Mesothelial cell of epicardium (in vitro differentiated cells): ENCODE measurements around the gene RERE. TPM values are rescaled to one million over a fixed set of nuclear protein-coding genes. Genes with fewer than 3 reads are reported as not detected.

Experiments
- DNase-seq, 2 experiments: peaks; one replicate each; pipeline ENCODE4 v3.0.0; 2021; ENCODE audit warnings: low spot score in 2 of 2; ENCODE audit not compliant: unreplicated experiment in 2 of 2
- H3K27ac Mint-ChIP-seq: 2 replicates; pipeline ENCODE4 v1.8.0; 2021; ENCODE audit warnings: mixed read lengths
- H3K27me3 Mint-ChIP-seq: 2 replicates; pipeline ENCODE4 v1.8.0; 2021; ENCODE audit warnings: low read depth, mixed read lengths
- H3K36me3 Mint-ChIP-seq: 2 replicates; pipeline ENCODE4 v1.8.0; 2021; ENCODE audit warnings: mixed read lengths
- H3K4me1 Mint-ChIP-seq: 2 replicates; pipeline ENCODE4 v1.8.0; 2021; ENCODE audit warnings: mixed read lengths
- H3K4me3 Mint-ChIP-seq: 2 replicates; pipeline ENCODE4 v1.8.0; 2021; ENCODE audit warnings: mild to moderate bottlenecking, moderate library complexity, mixed read lengths
- H3K9me3 Mint-ChIP-seq: 2 replicates; pipeline ENCODE4 v1.8.0; 2021; ENCODE audit warnings: mixed read lengths
- total RNA-seq: library from RNA; stranded (reverse); gene quantifications from 3 replicates; pipeline ENCODE4 v1.2.1, GENCODE V29; 2021
- TF ChIP-seq, protein P1 (sequence below): fragments of 200-600 bp; sonication (generic); IDR thresholded peaks from one replicate; pipeline ENCODE4 v1.5.0; 2021; ENCODE audit warnings: antibody characterized with exemption; ENCODE audit not compliant: unreplicated experiment

Gene RERE
- total RNA-seq, 1 donor from 2014 or later, result 187 TPM

DNA sequence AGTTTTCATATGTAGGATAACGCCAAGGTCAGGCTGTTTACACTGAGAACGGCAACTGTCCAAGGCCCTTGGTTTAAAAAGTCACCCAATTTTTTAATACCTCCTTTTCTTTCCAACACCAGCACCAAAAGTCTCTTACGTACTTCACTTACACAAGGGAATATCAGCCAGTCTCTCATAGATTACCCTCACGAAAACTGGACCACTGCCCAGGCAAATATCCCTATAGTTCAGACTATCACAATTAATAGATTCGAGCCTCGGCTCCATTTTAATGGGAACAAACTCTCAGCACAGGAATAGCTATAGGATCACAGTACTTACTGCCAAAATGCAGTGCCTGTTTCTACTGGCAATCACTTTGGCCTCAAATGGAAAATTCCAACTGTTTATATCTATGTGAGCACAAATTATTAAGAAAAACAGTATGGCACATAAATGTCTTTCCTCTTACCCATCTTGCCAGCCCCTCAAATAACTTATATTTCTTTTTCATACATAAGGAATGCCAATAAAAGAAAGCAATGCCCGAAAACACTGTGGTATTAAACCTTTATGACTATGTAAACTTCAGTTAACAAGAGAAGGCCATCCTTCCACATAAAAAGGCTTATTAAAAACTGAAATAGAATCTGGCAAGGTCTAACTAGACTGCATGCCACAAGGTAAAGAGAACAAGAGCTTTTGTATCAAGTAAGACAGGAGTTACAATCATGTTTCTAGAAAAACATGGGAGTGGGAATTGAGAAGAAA lies 401.7 kb downstream of the RERE start:
- H3K36me3 Mint-ChIP-seq, result peaks cover 18% of the 10 kb centered on the region
- H3K9me3 Mint-ChIP-seq, result no peaks in the 10 kb centered on the region
- H3K4me3 Mint-ChIP-seq, result no peak overlapping the region
- no peak for DNase-seq
- peak overlapping the region; percentile 87 for H3K27ac Mint-ChIP-seq
- peaks cover 39% of the 10 kb centered on the region for H3K4me1 Mint-ChIP-seq
- H3K27me3 Mint-ChIP-seq, result no peaks in the 10 kb centered on the region
- TF ChIP-seq, protein P1, sequence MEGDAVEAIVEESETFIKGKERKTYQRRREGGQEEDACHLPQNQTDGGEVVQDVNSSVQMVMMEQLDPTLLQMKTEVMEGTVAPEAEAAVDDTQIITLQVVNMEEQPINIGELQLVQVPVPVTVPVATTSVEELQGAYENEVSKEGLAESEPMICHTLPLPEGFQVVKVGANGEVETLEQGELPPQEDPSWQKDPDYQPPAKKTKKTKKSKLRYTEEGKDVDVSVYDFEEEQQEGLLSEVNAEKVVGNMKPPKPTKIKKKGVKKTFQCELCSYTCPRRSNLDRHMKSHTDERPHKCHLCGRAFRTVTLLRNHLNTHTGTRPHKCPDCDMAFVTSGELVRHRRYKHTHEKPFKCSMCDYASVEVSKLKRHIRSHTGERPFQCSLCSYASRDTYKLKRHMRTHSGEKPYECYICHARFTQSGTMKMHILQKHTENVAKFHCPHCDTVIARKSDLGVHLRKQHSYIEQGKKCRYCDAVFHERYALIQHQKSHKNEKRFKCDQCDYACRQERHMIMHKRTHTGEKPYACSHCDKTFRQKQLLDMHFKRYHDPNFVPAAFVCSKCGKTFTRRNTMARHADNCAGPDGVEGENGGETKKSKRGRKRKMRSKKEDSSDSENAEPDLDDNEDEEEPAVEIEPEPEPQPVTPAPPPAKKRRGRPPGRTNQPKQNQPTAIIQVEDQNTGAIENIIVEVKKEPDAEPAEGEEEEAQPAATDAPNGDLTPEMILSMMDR, result no peak

DNA sequence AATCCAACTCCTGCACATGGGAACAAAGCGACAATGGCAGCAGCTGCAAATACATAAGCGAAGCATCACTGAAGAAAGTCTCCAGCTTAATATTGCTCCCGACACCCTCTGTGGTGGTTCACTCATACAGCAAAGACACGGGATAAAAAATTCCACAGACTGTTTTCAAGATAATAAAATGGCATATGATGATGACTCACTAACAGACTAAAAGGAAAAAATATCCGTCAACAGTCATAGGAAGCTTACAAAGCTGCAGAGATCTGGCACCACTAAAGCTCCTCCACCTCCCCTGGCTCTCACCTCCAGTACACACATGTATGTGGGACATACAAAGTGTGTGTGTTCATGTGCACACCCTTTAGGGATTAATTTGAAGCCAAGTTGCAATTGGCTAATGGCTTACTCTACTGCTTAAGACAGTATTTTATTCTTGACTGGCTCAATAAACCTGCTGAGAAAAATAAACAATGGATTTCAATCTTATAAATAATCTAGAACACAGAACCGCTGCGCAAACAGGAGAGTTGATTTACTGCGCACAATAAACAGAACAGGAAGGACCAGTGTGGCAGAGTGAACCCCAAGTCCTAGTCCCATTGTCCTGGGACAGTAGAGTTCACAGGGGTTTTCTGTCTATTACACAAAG lies 405.1 kb downstream of the RERE start:
- Mint-ChIP-seq H3K4me3 (no peak overlapping the region), H3K27ac (peak overlapping the region; percentile 89), H3K27me3 (no peaks in the 10 kb centered on the region), H3K4me1 (peaks cover 63% of the 10 kb centered on the region), H3K9me3 (no peaks in the 10 kb centered on the region), H3K36me3 (peaks cover 6% of the 10 kb centered on the region)
- no peak for DNase-seq
- TF ChIP-seq, protein P1, result no peak

DNA sequence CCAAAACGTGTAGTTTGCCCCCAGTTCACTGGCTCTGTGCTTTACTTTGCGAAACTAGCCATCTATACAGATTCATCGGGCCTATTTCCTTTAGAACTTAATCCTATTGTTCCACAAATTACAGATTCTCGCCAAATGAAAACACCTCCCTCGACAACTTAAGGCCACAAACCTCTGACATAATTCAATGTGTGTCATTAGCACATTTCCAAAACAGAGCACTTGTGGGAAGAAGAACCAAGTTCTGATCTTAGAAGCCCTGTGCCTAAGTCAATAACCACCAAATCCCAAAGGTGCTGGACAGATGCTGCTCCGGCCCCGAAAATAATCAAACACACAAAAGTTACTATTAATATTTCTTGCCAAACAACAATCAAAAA lies 405.6 kb downstream of the RERE start:
- Mint-ChIP-seq H3K27me3 (no peaks in the 10 kb centered on the region), H3K4me1 (peaks cover 69% of the 10 kb centered on the region), H3K27ac (peak overlapping the region; percentile 89)

DNA sequence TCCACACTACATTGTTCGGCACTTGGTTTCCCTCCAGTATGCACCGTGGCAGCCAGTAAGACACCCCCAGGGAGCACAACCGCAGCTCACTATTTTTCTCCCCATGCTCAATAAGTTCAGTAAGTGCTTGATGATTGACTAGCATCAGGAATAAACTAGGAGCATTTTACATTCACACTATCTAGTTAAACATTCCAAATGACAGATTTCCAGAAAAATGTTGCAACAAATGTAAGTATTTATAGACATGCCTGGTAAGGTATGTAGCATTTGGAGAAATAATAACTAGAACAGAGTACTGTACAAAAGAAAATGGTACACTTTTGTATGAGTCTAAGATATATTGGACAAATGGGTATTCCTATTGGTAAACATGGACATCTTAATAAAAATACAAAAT lies 406.6 kb downstream of the RERE start:
- Mint-ChIP-seq H3K9me3 (no peaks in the 10 kb centered on the region), H3K27me3 (no peaks in the 10 kb centered on the region), H3K36me3 (peaks cover 10% of the 10 kb centered on the region), H3K27ac (peak overlapping the region; percentile 63), H3K4me1 (peaks cover 69% of the 10 kb centered on the region), H3K4me3 (no peak overlapping the region)
- TF ChIP-seq, protein P1, result no peak
- no peak for DNase-seq

More for the DNA sequence above, 405.6 kb downstream of the RERE start:
- DNase-seq, result no peak
- Mint-ChIP-seq H3K4me3 (no peak overlapping the region), H3K36me3 (peaks cover 8% of the 10 kb centered on the region), H3K9me3 (no peaks in the 10 kb centered on the region)
- TF ChIP-seq, protein P1, result no peak

DNA sequence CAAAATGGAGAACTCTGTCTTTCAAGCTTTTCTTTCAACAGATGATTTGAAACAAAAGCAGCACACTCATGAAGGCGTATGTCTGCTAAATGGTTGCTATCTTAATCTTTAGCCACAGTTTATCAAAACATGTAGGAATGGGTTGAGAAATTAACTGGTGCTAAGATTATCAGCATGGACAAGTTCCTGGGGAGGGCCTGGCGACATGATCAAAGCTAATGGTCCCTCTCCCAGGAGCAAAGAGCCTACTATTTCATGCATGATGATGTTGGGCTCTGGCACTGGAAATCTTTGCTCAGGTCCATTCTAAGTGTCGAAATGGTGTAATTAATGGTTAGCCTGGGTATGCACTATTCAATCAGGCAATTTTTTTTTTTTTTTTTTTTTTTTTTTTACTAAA lies 407.8 kb downstream of the RERE start:
- Mint-ChIP-seq H3K27ac (peak overlapping the region; percentile 96), H3K9me3 (no peaks in the 10 kb centered on the region), H3K27me3 (no peaks in the 10 kb centered on the region), H3K4me3 (peak overlapping the region; percentile 39), H3K36me3 (peaks cover 16% of the 10 kb centered on the region), H3K4me1 (peaks cover 60% of the 10 kb centered on the region)
- DNase-seq, result no peak
- TF ChIP-seq, protein P1, result no peak
